Fibroblast of skin of right biceps (primary cell): ENCODE measurements around the gene ABL1.

Source experiments
- DNase-seq: peaks from one replicate; pipeline ENCODE4 v3.0.0-alpha.2; 2013

ABL1 gene

DNA sequence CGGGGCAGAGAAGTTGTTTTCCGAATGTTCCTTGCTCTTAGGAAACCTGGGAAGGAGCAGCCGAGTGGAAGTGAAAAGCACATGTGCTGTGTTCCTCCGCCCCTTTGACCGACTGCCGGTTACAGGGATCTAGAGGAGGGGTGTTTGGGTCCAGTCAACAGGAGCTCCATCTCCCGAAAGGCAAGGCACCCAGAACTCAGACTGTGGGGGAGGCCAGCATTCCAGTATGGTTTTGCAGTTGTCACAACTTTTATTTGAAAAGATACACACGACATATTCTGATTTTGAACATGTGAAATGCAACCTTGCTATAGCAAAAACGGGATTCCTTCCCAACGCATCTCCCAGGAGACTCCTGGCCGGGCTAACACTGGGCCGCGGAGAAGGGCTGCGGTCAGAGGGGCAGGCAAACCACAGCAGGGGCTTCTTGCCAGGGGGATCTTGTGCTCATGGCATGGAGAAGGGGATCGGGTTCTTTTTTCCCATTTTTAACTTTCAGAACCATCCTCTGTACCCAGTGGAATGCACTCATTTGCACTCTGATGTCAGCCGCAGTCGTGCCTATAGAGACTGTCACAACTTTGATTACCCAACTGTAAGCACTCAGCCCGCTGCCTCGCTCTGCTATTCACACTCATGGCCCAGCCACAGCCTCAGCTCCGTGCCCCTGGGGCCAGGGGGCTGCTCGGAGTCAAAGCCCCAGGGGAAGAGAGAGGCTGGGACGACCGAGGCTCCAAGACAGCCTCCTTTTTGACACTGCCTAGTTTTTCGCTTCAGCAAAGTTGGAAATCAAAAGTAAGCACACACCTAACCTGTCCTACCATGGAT lies 57.6 kb downstream of the ABL1 start:
- no peak for DNase-seq

DNA sequence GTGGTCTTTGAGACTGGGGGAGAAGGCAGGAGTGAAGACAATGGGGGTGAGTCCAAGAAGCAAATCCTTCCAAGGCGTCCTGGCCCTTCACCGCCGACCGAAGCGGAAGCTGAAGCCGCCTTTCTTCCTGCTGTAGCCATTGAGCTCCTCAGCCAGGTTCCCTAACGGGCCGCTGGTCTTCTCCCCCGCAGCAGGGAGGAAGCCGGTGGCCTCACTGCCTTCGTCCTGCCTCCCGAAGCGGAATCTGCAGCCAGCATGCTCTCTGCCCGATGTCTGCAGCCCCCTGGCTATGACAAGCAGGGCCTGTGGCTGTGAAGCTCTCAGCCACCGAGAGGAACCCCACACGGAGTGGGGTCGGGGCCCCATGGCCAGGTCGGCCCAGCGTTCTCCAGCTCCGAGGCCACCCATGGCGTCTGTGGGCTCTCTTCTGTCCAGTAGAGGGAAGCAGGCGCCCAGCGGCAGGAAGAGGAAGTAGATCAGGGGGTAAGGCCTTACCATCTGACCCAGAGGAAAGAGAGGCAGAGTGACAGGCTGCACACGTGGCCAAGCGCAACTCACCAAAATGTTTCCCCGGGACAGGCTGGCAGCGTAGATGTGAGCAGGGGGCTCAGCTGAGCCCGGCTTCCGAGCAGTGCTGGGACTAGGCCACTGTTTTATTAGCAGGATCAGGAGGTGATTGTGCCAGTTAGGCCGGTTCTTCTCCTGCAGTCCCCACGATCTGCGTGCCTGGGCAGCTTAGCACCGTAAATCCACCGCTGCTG lies 58.5 kb downstream of the ABL1 start:
- no peak for DNase-seq

DNA sequence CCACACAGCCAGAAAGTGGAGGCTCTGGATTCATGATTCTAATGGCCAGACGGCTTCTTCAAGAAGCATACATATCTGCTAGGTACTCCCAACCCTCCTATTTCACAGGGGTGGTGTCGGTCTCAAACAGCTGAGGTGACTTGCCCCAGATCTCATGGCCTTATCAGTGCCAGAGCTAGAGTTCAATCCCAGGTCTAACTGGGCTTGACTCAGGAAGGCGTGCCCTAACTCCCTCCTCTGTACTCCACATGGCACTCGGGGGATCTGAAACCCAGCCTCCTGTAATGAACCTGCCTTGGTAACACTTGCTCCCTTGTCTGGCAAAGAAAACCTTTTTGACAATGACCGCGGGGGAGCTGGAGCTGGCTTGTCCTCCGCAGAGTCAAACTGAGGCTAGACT lies 59.5 kb downstream of the ABL1 start:
- DNase-seq, result no peak

DNA sequence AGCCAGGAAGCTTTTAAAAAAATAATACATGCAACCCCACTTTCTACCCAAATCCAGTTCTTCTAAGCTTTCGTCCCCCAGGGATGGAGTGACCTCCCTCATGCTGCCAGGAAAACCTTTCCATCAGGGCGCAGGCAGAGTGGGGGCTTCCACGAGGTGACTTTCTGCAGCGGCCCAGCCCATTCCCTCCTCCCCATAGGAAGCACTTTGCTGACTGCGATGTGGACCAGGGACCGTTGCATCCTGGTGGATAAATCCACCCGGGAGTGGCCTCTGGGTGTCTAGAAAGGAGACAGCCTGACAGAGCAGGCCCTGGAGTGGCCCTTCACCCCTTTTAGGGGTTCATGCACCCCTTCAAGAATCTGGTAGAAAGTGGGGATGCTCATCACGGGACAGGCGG lies 60.0 kb downstream of the ABL1 start:
- DNase-seq, result no peak

DNA sequence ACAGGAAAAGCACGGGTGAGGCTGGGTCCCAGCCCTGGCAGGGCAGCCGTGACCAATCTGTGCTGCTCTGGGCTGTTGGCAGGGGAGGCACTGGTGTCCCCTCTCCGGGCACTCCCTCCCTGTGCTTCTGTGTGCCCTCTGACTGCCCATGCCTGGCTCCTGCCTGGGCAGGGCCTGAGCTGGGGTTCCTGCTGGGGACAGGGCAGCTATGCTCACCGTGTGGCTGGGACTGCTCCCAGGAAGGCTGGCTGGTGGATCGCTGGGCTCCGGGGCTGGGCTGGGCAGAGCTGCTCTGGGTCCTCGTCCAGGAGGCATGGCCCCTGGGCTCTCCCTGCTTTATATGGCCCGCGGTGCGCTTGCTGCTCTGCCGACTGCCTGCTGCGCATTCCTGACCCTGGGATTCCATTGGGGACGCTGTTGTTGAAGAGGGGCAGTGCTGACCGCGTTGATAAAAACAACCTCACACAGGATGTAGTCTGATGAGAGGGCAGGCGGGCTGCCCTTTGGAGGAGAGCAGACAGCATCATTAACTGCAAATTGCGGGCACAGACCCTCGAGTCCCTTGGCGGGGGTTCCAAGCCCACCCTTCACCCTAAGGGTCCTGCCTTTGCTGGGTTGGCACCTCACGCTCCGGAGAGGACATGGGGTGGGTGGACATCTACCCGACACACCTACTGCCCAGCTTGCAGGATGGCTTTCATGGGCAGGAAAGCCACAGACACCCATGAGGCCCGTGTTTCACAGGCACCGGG lies 60.6 kb downstream of the ABL1 start:
- DNase-seq, result no peak

DNA sequence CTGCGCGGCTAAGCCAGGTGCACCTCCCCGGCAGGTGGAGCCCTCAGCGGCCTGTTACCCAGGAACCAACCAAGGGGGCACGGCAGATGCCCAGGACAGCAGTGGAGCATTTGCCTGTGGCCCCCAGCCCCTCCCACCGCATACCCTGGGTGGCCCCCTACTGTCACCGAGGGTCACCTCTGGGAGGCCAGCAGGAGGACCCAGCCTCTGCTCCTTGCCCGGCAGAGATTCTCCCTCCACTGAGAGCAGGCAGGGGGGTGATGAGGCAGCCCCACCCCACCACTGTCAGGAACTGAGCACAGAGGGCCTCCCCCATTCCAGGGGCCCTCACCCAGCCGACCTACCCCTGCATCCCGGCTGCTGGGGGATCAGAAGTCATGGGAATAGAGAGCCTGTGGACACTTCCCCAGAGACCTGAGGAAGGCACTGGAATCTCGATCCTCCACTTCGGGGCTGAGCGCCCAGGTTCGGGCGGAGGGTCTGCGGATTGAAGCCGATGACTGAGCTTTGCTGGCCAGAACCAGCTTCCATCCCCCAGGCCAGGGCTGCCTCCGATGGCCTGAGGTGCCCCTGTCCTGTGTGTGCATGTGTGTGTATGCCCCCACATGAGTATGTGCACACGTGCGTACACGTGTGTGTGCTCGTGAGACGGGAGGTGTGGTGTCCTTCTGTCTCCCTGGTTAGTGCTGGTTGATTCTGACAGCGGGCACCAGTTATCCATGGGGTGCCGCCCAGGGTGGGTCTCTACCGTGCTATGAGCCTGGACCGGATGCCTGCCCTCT lies 61.4 kb downstream of the ABL1 start, which contains the start of gene QRFP:
Gene QRFP (minus strand): TSS at position 580 of the 782 bp plus-strand sequence. CDS start 2,974 bp downstream, outside the sequence.
- no peak for DNase-seq

DNA sequence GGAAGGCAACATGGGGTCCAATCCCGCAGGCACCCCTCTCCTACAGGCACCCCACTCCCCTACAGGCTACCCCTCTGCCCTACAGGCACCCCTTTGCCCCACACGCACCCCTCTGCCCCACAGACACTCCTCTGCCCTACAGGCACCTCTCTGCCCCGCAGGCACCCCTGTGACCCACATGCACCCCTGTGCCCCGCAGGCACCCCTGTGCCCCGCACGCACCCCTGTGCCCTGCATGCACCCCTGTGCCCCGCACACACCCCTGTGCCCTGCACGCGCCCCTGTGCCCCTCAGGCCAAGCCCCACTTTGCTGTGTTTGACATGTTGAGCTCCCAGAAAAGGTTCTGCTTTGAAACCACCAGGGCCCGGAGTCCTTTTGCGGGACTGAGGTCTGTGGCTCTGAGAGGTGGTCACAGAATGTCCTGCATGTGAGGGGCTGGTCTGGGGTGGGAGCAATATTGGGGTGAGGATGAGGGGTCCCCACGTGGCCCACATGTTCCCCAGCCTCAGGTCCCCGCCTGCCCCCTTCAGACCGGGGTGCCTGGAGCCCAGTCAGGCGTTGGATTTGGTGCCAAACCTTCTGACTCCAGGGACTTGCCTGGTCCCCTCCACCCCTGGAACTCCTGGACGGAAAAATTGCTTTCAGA lies 62.2 kb downstream of the ABL1 start:
- DNase-seq, result no peak

DNA sequence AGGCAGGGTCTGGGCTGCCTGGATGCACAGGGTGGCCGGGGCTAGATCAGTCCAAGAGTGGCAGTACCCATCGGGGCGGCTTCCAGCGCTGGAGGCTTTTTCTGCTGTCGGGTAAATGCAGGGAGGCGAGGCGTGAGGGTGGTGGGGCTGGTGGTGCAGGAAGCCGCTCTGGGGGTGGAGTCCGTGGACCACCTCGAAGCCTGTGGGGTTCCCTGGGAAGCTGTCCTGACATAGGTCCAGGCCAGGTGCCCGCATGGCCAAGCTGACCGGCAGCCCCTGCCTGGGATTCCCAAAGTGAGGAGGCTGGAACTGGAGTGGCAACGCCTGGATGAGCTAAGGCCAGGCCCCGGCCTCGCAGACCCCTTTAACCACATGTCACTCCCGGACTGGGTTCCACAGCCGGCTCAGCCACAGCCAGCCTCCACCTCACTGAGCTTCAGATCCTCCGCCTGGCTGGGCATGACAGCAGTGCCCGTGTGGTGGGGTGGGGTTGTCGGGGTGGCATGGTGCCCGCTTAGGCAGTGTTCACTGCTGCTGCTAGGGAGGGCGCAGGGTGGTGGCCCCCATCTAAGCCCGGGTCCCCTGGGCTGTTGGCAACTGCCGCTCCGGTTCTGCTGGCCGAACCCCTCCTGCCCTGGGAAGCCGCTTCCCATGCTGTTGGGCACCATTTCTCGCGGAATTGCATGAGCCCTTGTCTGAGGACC lies 62.9 kb downstream of the ABL1 start:
- no peak for DNase-seq

DNA sequence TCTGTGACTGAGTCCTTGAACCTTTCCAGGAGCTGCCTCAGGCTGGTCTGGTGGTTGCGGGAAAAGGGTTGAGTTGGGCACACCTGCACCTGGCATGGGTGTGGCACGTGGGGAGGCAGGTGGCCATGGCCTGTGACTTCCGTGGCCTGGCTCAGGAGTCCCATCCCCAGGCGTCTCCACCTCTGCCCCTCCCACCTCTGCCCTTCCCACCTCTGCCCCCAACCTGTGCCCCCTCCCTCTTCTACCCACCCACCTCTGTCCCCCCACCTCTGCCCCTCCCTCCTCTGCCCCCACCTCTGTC lies 63.4 kb downstream of the ABL1 start:
- no peak for DNase-seq

DNA sequence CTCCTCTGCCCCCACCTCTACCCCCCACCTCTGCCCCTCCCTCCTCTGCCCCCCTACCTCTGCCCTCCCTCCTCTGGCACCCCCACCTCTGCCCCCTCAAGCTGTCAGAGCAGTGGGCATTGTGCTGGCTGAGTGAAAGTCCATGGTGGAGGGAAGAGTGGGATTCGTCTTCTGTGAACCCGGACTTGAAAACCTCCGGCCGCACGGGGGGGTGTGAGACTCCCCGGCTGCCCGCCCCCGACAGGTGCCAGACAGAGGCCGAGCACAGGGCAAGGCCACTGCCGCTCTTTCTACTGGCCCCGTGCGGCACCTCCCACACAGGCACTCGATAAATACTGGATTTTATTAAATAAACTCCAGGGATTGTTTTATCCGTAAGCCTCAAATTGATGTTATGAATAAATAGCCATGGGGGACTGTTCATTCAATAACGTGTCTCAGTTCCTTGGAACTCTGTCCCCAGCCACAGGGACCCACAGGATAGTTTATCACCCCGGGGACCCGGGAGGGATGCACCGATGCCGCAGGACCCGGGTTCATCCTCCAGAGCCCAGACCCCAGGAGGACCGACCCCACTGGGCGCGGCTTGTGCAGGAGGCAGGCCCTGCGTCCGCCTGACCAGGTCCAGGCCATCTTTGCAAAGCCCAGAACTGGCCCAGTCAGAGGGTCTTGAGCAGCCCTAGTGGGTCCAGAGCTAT lies 64.1 kb downstream of the ABL1 start:
- DNase-seq, result no peak

DNA sequence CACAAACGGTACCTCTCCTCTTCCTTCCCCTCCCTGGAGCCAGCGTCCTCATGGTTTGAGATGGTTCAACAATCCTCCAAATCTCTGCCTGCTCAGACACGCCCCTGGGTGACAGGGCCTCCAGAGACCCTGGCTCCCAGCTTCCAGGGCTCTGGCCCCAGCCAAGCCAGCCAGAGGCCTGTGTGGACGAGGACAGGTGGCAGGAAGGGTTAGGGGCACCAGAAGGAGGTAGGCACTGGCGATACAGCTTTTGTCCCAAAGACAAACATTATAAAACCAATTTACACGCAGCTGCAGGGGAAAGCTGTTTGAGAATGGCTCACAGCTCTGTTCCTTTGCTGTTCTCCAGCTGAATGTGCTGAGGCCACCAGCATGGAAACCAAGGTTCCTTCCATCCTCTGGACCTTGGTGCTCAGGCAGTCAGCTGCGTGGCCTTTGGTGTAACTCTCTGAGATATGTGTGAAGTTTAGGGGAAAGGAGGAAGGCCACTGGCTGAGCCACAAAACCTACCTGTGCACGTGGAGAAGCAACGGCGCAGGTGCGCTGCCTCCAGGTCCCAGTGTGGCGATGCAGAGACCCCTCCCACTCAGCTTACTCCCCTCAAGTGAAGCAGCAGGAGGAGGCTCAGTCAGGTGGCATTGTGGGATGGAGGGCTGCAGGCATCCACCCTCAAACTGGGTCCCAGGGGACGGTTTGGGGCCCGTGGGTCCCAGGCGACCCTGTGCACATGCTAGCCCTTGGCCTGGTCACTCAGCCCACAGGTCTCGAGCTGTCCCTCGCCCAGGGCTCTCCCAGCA lies 65.8 kb downstream of the ABL1 start:
- DNase-seq, result no peak

DNA sequence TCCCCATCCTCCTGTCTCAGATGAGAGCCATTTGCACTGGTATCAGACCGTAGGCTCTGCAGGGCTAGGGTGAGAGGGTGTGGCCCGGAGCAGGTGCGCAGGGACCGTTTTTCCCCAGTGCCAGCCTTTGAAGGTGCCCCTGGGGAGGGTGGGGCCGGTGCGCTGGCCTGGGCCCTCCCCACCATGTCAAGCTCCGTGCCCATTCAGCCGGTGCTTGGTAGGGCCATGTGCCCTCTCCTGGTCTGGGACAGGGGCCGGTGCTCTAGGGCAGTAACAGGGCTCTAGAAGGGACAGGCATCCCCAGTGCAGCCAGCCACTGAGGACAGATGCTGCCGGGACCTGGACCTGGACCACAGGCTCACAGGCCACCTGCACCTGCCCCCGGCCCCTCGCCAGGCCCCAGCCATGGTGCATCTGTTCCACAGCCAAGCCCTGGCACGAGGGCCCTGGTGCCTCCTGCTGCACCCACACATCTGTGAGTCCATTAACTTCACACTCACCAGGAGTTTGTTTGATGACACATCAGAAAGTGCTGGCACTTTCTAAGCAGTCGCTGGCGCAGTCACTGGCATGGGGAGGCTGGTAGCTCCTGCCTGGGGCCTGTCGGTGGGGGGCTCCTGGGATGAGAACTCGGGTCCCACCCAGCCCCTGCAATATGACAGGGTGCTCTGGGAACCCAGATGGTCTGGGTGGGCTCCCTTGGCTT lies 66.6 kb downstream of the ABL1 start:
- no peak for DNase-seq

DNA sequence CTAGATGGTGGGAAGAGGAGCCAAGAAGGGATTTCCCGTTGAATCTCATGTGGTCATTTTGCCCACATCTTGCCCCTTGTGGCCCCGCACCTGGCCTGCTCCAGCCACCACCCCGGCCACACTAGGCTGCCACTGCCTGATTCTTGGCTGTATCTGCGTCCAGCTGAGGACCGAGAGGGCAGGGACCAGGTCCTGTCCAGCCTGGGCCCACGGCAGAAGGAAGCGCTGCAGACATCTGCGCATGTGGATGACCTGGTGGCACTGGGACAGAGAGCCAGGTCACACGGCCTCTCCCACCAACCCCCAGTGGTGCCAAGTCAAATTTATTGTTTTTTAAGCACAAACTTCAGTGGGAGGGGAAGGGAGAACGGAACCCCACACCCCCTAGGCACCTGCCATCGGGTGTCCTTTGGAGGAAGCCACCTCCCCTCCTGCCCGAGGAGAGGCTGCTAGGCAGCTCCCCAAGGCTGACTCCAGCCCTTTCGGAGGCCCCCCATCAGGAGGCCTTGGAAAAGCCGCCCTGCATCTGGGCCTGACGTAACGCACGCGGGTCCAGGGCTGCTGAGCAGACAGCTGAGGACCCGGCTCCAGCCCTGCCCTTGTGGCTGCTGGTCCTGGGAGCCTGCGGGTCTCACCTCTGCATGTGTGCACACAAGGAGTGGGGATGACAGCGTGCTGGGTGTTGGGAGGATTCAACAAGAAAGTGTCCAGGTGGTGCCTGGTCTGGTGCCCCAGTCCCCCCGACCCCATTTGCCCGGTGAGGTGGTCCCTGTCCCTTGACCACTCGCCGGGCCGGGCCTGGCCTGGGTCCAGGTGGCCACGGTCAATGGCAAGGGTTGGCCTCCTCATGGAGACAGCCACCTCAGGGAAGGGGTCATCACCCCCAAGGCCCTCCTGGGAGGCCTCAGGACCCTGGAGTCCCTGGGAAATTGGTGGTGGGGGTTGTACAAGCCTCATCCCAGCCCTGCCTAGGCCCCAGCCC lies 67.4 kb downstream of the ABL1 start:
- no peak for DNase-seq

DNA sequence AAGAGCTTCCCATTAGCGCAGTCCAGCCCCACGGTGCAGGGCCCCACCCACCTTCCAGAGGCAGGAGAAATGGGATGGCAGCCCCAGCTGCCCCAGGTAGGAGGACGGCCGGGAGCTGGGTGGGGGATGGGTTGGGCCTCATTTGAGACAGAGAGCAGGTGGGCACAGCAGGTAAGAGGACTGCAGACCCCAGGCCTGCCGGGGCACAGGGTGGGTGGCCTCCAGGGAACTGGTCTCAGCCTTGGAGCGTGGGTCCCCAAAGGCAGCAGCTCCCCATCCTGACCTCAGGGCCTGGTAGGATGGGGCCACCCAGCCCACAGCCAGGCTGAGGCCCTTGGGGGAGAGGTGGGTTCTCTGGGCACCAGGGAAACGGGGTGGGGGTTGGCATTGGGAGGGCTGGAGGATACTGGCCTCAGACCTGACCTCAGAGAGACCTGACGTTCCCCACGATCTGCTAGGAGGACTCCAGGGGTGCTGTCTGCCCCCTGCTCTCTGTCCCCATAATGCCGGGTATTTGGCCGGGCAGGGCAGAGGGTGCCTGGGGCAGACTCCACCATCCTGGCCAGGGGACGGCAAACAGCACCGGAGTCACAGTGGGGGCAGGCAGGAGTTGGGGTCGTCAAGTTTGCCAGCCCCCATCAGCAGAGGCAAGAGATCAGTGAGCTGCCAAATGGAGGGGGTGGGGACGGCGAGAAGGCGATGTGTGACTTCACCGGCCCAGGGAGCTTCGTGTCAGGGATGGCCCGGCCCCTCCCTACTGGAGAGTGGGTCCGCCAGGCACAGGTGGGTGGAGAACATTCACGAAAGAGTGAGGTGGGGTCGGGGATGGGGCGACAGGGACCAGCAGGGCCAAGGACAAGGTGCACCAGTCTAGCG lies 68.4 kb downstream of the ABL1 start:
- no peak for DNase-seq

DNA sequence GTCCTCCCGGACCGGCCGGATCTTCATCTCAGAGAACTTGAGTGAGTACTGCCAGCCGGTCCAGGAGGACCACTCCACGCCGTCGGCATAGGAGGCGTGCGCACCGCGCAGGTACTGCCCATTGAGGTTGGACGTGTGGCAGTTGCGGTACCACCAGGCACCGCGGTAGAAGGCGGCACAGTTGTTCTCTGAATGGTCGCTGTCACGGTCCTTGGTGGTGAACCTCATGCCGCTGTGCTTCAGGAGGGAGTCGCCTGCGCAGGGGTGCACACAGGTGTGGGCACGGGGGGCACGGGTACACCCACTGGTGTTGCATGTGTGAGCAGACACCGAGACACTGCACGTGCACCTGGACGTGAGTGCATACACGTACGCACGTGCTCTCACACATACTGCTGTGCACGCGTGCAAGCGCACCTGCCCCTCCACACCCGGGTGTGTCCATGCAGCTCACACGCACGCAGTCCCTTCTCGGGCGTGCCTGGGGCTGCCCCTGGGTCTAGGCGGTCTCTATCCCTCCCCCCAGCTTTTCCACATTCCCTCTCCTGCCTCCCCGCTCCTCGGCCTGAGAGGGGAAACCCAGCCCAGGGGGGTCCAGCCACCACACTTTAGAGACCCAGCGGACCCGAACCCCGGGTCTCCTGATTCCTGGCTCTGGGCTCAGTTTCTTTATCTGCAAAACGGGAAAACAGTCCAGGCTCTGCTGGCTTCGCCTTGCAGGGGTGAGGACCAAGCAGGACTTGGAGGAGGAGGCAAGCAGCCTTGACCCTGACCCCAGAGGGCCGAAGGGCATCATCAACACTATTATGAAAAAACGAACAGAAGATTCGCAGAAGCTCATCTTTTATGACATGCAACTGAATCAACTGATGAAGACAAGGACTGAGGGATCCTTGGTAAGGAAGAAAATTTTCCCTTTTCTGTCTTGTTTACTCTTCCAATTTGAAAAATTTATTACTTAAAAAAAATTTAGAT lies 69.3 kb downstream of the ABL1 start:
- DNase-seq, result no peak
